ENCODE data around the gene MAP3K21. TPM values are rescaled to one million over a fixed set of nuclear protein-coding genes. Genes with fewer than 3 reads are reported as not detected.

Gene MAP3K21
- total RNA-seq, 1 donor from 2014 or later, result 2.4 TPM

DNA sequence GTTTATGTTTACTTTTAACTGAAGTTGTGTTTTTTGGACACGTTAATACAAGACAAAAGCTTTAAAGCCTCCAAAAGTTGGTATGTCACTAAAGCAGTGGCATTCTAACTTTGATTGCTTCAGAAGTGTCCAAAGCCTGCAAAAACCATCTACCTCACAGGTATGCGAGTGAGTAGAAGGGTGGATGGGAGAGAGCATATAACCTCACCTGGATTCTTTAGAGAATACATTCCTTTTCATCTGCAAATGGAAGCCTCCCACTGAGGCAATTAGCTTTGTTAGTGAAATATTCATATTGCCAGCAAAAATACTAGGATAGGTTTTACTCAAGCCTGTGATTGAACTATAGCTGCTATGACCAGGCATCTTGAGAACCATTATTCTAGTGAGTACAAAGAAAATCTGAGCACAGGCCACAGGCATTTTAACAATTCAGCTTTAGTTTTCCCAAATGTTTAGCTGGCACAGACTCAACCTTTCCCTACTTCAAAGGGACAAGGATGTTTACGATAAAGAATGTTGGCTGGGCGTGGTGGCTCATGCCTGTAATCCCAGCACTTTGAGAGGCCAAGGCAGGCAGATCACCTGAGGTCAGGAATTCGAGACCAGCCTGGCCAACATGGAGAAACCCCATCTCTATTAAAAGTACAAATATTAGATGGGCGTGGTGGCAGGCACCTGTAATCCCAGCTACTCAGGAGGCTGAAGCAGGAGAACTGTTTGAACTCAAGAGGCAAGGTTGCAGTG is 39.7 kb downstream of the MAP3K21 start:
- H3K36me3 Mint-ChIP-seq (ENCODE audit: low read depth), result no peaks in the 10 kb centered on the region
- no peaks in the 10 kb centered on the region for H3K4me1 Mint-ChIP-seq (ENCODE audit: low read depth)
- H3K27ac Mint-ChIP-seq, result no peak overlapping the region
- H3K9me3 Mint-ChIP-seq, result no peaks in the 10 kb centered on the region
- H3K27me3 Mint-ChIP-seq (ENCODE audit: low read depth), result peaks cover 4% of the 10 kb centered on the region
- DNase-seq (ENCODE audit: low spot score), result no peak
- no peak overlapping the region for H3K4me3 Mint-ChIP-seq (ENCODE audit: low read depth)
- intact Hi-C loops (cut with micrococcal nuclease), result no loop called here

DNA sequence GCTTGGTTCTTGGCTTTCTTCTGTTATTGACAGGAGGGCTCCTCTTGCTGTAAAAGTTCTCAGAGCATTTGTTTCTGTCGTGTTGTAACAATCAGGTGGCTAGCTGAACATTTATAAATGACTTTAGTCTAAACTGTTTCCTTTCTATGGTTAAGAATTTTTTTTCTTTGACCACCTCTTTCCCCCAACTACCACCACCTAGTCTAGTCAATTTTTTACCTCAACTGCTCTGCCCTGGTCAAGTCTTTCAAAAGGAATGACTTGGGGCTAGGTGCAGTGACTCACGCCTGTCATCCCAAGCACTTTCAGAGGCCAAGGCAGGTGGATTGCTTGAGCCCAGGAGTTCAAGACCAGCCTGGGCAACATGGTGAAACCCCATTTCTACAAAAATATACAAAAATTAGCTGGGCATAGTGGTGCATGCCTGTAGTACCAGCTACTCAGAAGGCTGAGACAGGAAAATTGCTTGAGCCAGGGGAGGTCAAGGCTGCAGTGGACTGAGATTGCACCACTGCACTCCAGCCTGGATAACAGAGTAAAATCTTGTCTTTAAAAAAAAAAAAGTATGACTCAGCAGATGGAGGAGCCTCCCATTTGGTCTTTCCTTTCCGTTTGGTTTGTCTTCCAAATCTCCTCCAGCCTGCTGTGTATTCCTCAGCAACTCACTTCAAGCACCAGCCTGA is 40.7 kb downstream of the MAP3K21 start:
- intact Hi-C loops (cut with micrococcal nuclease), result no loop called here
- Mint-ChIP-seq H3K27ac (no peak overlapping the region), H3K4me1 (ENCODE audit: low read depth) (no peaks in the 10 kb centered on the region), H3K4me3 (ENCODE audit: low read depth) (no peak overlapping the region), H3K36me3 (ENCODE audit: low read depth) (no peaks in the 10 kb centered on the region), H3K27me3 (ENCODE audit: low read depth) (peaks cover 4% of the 10 kb centered on the region), H3K9me3 (no peaks in the 10 kb centered on the region)
- DNase-seq (ENCODE audit: low spot score), result no peak

DNA sequence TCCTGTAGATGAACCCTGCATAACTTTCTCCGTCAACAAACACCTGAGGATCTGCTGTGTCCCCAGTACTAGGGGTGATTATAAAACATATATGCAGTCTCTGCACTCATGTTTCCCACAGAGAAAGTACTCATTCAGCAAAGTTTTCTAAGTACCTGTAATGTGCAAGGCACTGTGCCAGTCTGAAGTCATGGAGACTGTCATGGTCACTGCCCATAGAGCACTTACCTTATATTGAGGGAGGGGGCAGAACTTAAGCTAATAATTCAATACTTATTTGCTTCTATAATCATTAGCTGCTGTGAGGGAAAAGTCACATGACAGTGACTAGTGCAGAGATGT is 41.2 kb downstream of the MAP3K21 start:
- Mint-ChIP-seq H3K27ac (no peak overlapping the region), H3K4me1 (ENCODE audit: low read depth) (no peaks in the 10 kb centered on the region), H3K36me3 (ENCODE audit: low read depth) (no peaks in the 10 kb centered on the region), H3K27me3 (ENCODE audit: low read depth) (peaks cover 4% of the 10 kb centered on the region), H3K9me3 (no peaks in the 10 kb centered on the region), H3K4me3 (ENCODE audit: low read depth) (no peak overlapping the region)
- intact Hi-C loops (cut with micrococcal nuclease), result no loop called here
- no peak for DNase-seq (ENCODE audit: low spot score)

DNA sequence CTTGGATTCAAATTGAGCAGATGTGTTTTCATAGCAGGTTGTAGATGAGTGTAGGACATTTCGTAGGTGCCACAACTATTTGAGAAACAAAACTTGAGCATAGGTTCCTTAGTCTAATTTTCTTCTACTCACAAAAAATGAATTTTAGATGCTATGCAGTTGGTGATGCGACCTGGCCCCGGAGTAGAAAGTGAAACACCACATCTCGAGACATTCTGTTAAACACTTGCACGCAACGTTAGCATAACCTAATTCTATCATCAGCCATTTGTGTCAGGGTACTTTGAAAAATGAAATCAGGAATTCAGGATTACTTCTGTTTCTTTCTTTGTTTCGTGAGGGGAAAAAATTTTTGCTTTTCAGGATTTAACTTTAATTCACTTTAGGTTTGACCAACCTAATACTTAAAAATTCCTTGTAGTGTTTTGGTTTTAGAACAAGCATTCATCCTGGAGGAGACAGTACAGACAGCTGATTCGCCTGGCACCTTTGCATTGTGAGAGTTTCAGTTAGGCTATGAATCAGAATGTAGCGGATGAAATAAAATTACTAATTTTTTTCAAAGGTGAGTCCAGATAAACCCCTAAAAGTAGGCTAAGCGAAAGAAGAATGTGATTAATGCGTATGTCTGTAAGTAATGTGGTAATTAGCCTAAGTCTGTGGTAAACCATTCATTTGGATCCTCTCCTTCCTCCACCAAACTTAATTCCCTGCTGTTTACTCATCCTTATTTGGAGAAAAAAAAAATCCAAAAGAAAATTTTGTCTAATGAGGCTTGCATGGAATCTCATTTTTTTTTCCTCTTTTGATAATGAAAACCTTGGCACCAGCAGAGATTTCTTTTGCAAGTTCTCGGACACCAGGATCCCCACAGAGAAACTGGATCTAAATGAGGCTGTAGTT is 44.9 kb downstream of the MAP3K21 start:
- Mint-ChIP-seq H3K4me3 (ENCODE audit: low read depth) (no peak overlapping the region), H3K9me3 (no peaks in the 10 kb centered on the region), H3K27ac (no peak overlapping the region), H3K4me1 (ENCODE audit: low read depth) (peaks cover 3% of the 10 kb centered on the region), H3K36me3 (ENCODE audit: low read depth) (no peaks in the 10 kb centered on the region), H3K27me3 (ENCODE audit: low read depth) (peaks cover 4% of the 10 kb centered on the region)
- no peak for DNase-seq (ENCODE audit: low spot score)
- intact Hi-C loops (cut with micrococcal nuclease), result no loop called here

DNA sequence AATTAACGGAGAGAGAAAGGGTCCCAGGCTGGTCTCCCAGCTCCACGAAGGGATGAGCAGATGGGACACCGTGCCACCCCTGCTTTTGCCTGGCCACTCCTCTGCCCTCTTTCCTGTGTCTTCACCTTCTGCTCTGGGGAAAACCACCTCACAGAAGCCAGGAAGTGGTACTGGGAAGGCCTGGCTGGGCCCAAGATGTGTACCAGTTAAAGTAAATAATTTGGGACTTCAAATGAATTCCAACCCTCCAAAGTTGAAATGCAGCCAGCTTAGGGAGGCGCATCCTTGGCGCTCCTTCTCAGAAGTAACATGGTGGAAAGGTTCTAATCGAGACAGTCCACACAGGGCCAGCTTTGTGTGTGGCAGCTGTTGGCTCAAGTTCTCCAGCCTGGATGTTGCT is 45.7 kb downstream of the MAP3K21 start:
- Mint-ChIP-seq H3K9me3 (no peaks in the 10 kb centered on the region), H3K4me3 (ENCODE audit: low read depth) (no peak overlapping the region), H3K36me3 (ENCODE audit: low read depth) (no peaks in the 10 kb centered on the region), H3K27me3 (ENCODE audit: low read depth) (peaks cover 3% of the 10 kb centered on the region), H3K4me1 (ENCODE audit: low read depth) (peaks cover 3% of the 10 kb centered on the region), H3K27ac (no peak overlapping the region)
- intact Hi-C loops (cut with micrococcal nuclease), result no loop called here
- no peak for DNase-seq (ENCODE audit: low spot score)

DNA sequence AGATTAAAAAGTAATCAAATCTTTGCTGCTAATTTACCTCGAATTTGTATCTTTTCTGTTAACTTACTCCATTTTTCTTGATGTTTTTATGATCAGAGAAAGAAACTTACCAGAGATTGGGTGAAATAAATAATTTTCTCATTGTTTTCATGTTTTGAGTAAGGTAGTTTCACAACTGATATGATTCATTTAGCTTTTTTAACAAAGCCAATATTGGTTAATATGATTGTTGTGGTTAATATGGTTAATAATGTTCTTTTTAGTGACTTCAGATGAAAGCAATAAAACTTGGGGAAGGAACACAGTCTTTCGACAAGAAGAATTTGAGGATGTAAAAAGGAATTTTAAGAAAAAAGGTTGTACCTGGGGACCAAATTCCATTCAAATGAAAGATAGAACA is 48.1 kb downstream of the MAP3K21 start:
- Mint-ChIP-seq H3K27me3 (ENCODE audit: low read depth) (peaks cover 3% of the 10 kb centered on the region), H3K27ac (no peak overlapping the region), H3K4me3 (ENCODE audit: low read depth) (no peak overlapping the region), H3K4me1 (ENCODE audit: low read depth) (peaks cover 3% of the 10 kb centered on the region), H3K36me3 (ENCODE audit: low read depth) (no peaks in the 10 kb centered on the region), H3K9me3 (no peaks in the 10 kb centered on the region)
- no peak for DNase-seq (ENCODE audit: low spot score)
- intact Hi-C loops (cut with micrococcal nuclease), result no loop called here

DNA sequence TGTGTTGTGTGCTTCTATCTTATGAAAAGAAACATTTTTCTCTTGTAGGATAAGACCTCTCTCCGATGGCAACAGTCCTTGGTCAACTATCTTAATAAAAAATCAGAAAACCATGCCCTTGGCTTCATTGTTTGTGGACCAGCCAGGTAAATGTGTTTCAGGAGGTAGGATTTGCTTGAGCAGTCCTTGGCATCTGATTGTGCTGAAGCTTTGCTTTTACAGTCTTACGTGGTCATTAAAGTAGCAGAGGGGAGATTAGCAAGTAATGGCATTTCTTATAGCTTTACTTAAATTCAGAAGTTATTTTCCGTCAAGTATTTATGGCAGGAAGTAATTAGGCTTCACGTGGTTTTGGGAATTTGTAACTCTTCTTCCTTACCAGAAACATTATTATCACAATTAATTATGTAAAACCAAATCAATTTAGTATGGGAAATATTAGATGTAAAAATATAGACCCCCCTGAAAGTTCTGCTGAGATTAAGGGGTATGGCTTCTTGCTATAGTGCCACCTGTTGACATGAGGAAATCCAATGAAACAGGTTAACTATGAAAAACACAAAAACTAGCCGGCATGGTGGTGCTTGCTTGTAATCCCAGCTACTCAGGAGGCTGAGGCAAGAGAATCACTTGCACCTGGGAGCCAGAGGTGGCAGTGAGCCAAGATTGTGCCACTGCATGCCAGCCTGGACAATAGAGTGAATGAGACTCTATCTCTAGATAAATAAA is 49.0 kb downstream of the MAP3K21 start:
- no peak for DNase-seq (ENCODE audit: low spot score)
- Mint-ChIP-seq H3K27me3 (ENCODE audit: low read depth) (no peaks in the 10 kb centered on the region), H3K27ac (no peak overlapping the region), H3K4me1 (ENCODE audit: low read depth) (peaks cover 3% of the 10 kb centered on the region), H3K9me3 (no peaks in the 10 kb centered on the region), H3K36me3 (ENCODE audit: low read depth) (no peaks in the 10 kb centered on the region), H3K4me3 (ENCODE audit: low read depth) (no peak overlapping the region)
- intact Hi-C loops (cut with micrococcal nuclease), result no loop called here

DNA sequence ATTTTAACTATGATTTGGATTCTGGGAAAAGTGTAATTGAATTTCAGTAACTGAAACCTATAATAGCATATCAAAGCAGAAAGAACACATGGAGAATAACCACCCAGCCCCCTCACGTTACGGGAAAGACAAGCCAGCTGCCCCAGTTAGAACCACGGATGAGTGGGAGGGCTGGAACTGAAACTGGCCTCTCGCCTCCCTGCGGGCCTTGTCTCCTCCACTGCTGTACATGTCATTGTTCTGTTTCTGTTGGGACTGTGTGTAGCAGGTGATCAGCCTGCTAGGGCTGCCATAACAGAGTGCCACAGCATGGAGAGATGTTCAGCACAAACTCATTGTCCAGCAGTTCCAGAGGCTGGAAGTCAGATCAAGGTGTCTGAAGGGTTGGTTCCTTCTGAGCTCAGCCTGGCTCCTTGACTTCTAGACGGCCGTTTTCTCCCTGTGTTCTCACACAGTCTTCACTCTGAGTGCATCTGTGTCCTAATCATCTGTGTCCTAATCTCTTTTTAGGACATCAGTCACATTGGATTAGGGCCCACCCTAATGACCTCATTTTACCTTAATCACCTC is 52.4 kb downstream of the MAP3K21 start:
- Mint-ChIP-seq H3K27ac (no peak overlapping the region), H3K4me1 (ENCODE audit: low read depth) (peaks cover 3% of the 10 kb centered on the region), H3K27me3 (ENCODE audit: low read depth) (peaks cover 1% of the 10 kb centered on the region), H3K4me3 (ENCODE audit: low read depth) (no peak overlapping the region), H3K9me3 (no peaks in the 10 kb centered on the region), H3K36me3 (ENCODE audit: low read depth) (no peaks in the 10 kb centered on the region)
- no peak for DNase-seq (ENCODE audit: low spot score)
- intact Hi-C loops (cut with micrococcal nuclease), result no loop called here

DNA sequence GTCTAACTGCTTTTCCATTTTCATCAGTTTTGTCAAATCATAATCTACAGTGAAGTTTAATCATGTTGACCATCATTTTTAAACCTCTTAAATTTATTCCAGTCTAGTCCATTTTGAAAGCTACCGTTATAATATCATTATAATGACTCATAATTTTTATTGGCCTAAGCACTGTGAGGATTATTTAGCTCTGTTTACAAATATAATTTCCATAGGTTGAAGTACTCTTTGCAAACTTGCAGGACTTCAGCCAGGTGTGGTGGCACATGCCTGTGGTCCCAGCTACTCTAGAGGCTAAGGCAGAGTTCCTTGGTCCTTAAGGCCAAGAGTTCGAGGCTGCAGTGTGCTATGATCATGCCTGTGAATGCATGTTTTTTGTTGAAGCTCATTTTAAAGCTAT is 54.3 kb downstream of the MAP3K21 start:
- H3K4me3 Mint-ChIP-seq (ENCODE audit: low read depth), result no peak overlapping the region
- intact Hi-C loops (cut with micrococcal nuclease), result no loop called here

DNA sequence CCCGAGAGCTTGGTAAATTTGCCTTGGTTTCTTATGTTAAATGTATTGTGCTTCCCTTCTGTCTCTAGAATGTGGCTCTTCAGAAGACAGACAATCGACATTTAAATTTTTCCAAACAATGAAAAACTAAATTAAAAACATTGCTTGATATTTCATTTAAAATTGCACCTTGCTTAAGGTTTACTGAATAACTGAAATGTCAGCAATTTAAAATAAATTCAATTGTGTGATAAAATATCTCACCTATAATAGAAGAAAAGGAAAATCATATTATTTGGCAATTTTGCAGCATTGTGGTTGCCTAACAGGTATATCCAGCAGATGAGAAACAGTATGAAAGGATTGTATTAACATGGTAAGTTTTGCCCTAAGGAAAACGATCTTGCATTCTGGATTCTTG is 56.5 kb downstream of the MAP3K21 start:
- Mint-ChIP-seq H3K36me3 (ENCODE audit: low read depth) (no peaks in the 10 kb centered on the region), H3K27ac (no peak overlapping the region), H3K9me3 (no peaks in the 10 kb centered on the region), H3K27me3 (ENCODE audit: low read depth) (peaks cover 4% of the 10 kb centered on the region), H3K4me3 (ENCODE audit: low read depth) (no peak overlapping the region), H3K4me1 (ENCODE audit: low read depth) (no peaks in the 10 kb centered on the region)
- intact Hi-C loops (cut with micrococcal nuclease), result no loop called here
- no peak for DNase-seq (ENCODE audit: low spot score)

More for the DNA sequence above, 54.3 kb downstream of the MAP3K21 start:
- Mint-ChIP-seq H3K9me3 (no peaks in the 10 kb centered on the region), H3K36me3 (ENCODE audit: low read depth) (no peaks in the 10 kb centered on the region), H3K27ac (no peak overlapping the region), H3K4me1 (ENCODE audit: low read depth) (no peaks in the 10 kb centered on the region), H3K27me3 (ENCODE audit: low read depth) (peaks cover 1% of the 10 kb centered on the region)
- DNase-seq (ENCODE audit: low spot score), result no peak

DNA sequence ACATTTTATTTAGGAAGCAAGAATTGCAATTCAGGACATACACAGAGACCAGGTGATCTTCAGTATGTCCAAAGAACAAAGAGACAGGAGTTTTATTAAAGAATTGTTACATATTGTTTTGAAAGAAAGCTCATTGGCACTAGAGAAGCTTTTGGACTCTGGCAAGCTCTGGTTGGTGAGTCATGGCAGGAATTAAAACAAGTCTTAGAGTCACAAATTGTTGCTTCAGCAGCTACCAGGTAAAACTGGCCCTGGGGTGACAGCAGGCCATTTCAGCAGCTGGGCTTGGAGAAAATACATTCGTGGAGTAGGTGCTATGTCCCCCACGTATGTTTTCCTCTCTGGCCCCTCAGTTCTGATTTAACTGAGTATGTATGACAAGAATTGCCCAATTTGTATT is 58.8 kb downstream of the MAP3K21 start:
- Mint-ChIP-seq H3K4me1 (ENCODE audit: low read depth) (no peaks in the 10 kb centered on the region), H3K27ac (no peak overlapping the region), H3K4me3 (ENCODE audit: low read depth) (no peak overlapping the region), H3K9me3 (no peaks in the 10 kb centered on the region), H3K27me3 (ENCODE audit: low read depth) (peaks cover 19% of the 10 kb centered on the region), H3K36me3 (ENCODE audit: low read depth) (no peaks in the 10 kb centered on the region)
- no peak for DNase-seq (ENCODE audit: low spot score)
- intact Hi-C loops (cut with micrococcal nuclease), result no loop called here

DNA sequence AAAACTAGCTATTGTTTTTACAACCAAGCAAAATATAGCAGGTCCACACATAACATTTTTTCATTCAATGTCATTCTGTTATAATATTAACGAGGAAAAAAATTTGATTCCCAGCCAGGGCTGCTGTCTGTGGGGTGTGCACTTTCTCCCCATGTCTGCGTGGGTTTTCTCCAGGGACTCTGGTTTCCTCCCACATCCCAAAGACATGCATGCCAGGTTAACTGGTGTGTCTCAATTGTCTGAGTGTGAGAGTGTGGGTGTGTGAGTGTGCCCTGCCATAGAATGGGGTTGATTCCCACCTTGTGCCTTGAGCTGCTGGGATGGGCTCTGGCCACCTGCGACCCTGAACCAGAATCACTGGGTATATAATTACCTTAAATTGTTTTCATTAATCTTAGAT is 60.1 kb downstream of the MAP3K21 start:
- Mint-ChIP-seq H3K27ac (no peak overlapping the region), H3K4me3 (ENCODE audit: low read depth) (no peak overlapping the region), H3K27me3 (ENCODE audit: low read depth) (peaks cover 25% of the 10 kb centered on the region), H3K4me1 (ENCODE audit: low read depth) (no peaks in the 10 kb centered on the region), H3K9me3 (no peaks in the 10 kb centered on the region), H3K36me3 (ENCODE audit: low read depth) (no peaks in the 10 kb centered on the region)
- no peak for DNase-seq (ENCODE audit: low spot score)
- intact Hi-C loops (cut with micrococcal nuclease), result no loop called here
